AG04449 (cell line): ENCODE data around the gene CAPN5.

Experiments used
- CTCF ChIA-PET: fragments of 350-600 bp; formaldehyde crosslinking; extraction: SDS; loops from one replicate; lab custom pipeline; 2021; ENCODE audit warnings: antibody characterized with exemption; lab: Yijun Ruan, JAX
- POLR2A ChIA-PET: fragments of 400-600, 350-600 bp; formaldehyde crosslinking; extraction: SDS; loops from one replicate; lab custom pipeline; 2020; ENCODE audit warnings: antibody characterized with exemption, inconsistent platforms; lab: Yijun Ruan, JAX
- DNase-seq: peaks from one replicate; pipeline ENCODE4 v3.0.0-alpha.2; 2010; ENCODE audit warnings: low read depth, low spot score
- H3K4me3 ChIP-seq: 2 replicates; pipeline ENCODE4 v1.5.1; 2011; ENCODE audit warnings: low read depth, mild to moderate bottlenecking, control low read depth, low read length
- TF ChIP-seq, protein P1 (sequence below): IDR thresholded peaks from one replicate; pipeline ENCODE4 v1.5.1; 2011; ENCODE audit warnings: mild to moderate bottlenecking, moderate library complexity, low read length, control low read depth, inconsistent platforms; ENCODE audit not compliant: insufficient read depth; ENCODE audit errors: missing control alignments

The CAPN5 gene

DNA sequence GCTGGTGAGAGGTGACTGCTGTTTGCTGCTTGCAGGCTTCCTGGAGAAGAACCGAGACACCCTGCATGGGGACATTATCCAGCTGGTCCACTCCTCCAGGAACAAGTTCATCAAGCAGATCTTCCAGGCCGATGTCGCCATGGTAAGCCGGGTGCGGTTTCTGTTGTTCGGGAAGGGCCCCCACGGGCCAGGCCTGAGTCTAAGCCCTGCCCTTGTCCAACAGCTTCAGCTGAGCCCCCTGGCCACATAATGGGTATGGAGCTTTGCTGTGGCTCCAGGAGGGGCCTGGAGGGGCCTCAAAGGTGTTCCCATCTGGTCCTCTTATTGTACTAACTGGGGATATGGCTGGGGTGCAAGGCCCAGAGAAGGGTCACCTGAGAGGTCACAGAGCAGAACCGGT lies 99.2 kb downstream of the CAPN5 start:
- CTCF ChIA-PET = interaction anchor here (0.8 to 3.4 kb wide), 5 partner anchors 22 to 75 kb away, joined by 3 to 22 read pairs (median 4); partner anchors contain the start of gene MYO7A
- no peak overlapping the region for H3K4me3 ChIP-seq
- DNase-seq = no peak
- POLR2A ChIA-PET = no interaction called here
- TF ChIP-seq, protein P1, sequence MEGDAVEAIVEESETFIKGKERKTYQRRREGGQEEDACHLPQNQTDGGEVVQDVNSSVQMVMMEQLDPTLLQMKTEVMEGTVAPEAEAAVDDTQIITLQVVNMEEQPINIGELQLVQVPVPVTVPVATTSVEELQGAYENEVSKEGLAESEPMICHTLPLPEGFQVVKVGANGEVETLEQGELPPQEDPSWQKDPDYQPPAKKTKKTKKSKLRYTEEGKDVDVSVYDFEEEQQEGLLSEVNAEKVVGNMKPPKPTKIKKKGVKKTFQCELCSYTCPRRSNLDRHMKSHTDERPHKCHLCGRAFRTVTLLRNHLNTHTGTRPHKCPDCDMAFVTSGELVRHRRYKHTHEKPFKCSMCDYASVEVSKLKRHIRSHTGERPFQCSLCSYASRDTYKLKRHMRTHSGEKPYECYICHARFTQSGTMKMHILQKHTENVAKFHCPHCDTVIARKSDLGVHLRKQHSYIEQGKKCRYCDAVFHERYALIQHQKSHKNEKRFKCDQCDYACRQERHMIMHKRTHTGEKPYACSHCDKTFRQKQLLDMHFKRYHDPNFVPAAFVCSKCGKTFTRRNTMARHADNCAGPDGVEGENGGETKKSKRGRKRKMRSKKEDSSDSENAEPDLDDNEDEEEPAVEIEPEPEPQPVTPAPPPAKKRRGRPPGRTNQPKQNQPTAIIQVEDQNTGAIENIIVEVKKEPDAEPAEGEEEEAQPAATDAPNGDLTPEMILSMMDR = no peak

GRCh38 chr11:77167111-77167626 lies 100.4 kb downstream of the CAPN5 start:
- CTCF ChIA-PET = interaction anchor here (1.2 to 3.4 kb wide), 3 partner anchors 20 to 62 kb away, joined by 3 to 22 read pairs (median 4); partner anchors contain the start of gene MYO7A
- POLR2A ChIA-PET = no interaction called here
- no peak overlapping the region for H3K4me3 ChIP-seq
- DNase-seq = no peak
- TF ChIP-seq, protein P1 = no peak

- ChIA-PET CTCF (interaction anchor here (1.2 to 3.4 kb wide), 3 partner anchors 21 to 41 kb away, joined by 3 to 22 read pairs (median 5); partner anchors contain the start of gene MYO7A), POLR2A (no interaction called here)
- no peak overlapping the region for H3K4me3 ChIP-seq
- TF ChIP-seq, protein P1 = no peak
- no peak for DNase-seq
These were observed 101.0 kb downstream of the CAPN5 start for GRCh38 chr11:77167791-77168190.

DNA sequence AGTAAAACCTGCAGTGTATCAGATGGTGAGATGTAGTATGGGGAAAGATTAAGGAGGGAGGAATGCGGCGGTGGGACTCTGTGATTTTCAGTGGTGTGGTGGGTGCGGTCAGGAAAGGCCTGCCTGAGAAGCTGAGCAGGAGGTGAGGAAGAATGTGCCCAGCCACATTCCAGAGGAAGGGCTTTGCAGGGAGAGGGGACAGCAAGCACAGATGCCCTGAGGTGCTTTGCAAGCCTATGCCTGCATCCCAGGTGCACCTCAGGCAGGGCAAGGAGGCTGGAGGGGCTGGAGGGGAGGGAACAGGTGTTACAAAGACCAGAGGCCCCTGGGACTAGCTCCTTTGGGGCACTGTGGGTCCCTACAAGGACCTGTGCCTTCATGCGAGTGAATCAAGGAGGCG lies 103.3 kb downstream of the CAPN5 start:
- TF ChIP-seq, protein P1 = no peak
- CTCF ChIA-PET = interaction anchor here (1.1 kb wide), 1 partner anchor 43 kb away, joined by 3 read pairs; the partner anchor contains the start of gene MYO7A
- POLR2A ChIA-PET = no interaction called here
- H3K4me3 ChIP-seq = no peak overlapping the region
- DNase-seq = no peak

DNA sequence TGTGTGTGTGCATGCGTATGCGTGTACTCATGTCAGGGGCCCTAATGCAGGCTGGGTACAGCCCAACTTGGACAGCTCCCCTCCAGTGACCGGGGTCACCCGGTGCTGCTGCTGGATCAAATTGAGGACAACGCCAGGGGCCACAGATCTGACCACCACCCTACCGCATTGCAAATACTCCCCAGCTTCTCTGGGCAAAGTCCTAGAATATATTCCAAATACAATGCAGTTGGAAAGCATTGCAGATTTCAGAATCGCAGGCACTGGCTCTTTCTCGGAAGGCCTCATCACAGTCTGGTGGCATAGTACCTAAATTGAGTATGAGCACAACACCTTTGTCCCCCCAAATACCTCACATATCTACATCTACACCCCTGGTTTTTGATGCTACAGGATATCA lies 104.5 kb downstream of the CAPN5 start:
- TF ChIP-seq, protein P1 = no peak
- ChIA-PET POLR2A (no interaction called here), CTCF (no interaction called here)
- DNase-seq = no peak
- H3K4me3 ChIP-seq = no peak overlapping the region

DNA sequence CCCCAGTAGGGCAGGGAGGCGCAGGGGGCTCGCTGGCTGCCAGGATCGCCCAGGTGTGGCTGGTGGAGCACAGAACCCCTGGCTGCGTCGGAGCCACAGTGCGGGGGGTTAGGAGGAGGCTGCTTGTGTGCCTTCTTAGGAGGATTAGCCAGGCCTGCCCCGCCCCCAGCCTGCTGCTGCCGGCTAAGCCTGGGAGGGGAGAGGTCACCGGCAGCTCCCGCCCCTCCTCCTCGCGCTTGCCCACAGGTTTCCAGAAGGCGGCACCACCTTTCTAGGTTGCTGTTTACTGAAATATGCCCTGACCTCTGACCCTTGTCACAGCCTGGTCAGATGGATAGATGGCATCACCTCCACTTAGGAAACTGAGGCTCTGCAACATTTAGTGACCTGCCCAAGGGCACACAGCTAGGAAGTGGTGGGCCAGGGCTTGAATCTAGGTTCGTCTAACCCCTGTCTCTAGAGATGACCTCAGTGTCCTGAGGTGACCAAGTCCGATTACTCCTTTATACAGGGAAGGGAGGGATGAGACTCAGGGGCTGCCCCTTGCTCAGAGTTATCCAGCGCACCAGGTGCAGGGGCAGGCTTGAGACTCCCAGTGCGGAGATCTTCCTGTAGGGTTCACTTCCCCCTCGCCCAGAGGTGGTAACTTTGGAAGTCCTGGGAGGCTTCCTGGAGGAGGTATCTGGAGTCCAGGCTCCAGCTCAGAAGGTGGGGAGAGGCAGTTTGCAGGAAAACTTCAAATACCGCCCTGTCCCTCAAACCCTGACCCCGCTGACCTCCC lies 105.3 kb downstream of the CAPN5 start:
- DNase-seq = no peak
- TF ChIP-seq, protein P1 = no peak
- POLR2A ChIA-PET = no interaction called here
- CTCF ChIA-PET = interaction anchor here (0.9 to 1.1 kb wide), 2 partner anchors 15 to 27 kb away, joined by 3 read pairs; no protein-coding TSS in a partner anchor
- H3K4me3 ChIP-seq = no peak overlapping the region
